Measurements from ENCODE around the gene DPM3.

DNA sequence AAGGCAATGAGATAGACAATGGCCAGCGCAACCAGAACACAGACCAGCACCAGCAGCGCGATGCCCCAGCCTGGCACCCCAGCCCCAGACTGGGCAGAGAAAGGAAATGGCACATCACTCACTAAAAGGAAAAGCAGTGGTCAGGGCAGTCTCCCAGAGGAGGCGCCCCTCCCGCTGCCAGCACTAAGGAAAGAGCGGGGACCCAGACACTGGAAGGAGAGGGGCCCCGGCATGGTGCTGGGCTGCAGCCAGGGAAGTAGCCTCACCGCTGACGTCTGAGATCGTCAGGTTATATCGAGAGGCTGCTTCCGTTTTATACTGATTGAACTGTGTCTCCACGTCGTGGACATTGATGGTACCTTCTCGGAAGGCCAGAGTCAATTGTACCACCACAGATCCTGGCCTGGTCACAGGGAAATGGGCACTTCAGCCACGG is 47.1 kb upstream of the DPM3 start:
- TF ChIP-seq POLR2A (IDR thresholded peaks at IDR 0.05; ENCODE audit: low read depth, low read length) (no peak), MXI1 (IDR thresholded peaks at IDR 0.05; ENCODE audit: borderline replicate concordance, low read depth, low read length) (no peak)
- TF ChIP-seq, protein P1, sequence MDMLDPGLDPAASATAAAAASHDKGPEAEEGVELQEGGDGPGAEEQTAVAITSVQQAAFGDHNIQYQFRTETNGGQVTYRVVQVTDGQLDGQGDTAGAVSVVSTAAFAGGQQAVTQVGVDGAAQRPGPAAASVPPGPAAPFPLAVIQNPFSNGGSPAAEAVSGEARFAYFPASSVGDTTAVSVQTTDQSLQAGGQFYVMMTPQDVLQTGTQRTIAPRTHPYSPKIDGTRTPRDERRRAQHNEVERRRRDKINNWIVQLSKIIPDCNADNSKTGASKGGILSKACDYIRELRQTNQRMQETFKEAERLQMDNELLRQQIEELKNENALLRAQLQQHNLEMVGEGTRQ (IDR thresholded peaks at IDR 0.05; ENCODE audit: low read depth, low read length) = no peak
- TF ChIP-seq, protein P2, sequence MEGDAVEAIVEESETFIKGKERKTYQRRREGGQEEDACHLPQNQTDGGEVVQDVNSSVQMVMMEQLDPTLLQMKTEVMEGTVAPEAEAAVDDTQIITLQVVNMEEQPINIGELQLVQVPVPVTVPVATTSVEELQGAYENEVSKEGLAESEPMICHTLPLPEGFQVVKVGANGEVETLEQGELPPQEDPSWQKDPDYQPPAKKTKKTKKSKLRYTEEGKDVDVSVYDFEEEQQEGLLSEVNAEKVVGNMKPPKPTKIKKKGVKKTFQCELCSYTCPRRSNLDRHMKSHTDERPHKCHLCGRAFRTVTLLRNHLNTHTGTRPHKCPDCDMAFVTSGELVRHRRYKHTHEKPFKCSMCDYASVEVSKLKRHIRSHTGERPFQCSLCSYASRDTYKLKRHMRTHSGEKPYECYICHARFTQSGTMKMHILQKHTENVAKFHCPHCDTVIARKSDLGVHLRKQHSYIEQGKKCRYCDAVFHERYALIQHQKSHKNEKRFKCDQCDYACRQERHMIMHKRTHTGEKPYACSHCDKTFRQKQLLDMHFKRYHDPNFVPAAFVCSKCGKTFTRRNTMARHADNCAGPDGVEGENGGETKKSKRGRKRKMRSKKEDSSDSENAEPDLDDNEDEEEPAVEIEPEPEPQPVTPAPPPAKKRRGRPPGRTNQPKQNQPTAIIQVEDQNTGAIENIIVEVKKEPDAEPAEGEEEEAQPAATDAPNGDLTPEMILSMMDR (conservative IDR thresholded peaks at IDR 0.05; ENCODE audit: low read depth, low read length) = no peak
